Right renal pelvis (tissue), 4 donors: Measurements from ENCODE around the gene CADM2. TPM values are rescaled to one million over a fixed set of nuclear protein-coding genes. Genes with fewer than 3 reads are reported as not detected.
"Not testable (repeated sequence)": the region's sequence is repeated elsewhere in the genome, so short reads cannot be mapped to it uniquely, and the experiment has no call there.

Source experiments
- DNase-seq, 4 donors: peaks; one replicate each; pipeline ENCODE4 v3.0.0-alpha.2; 2013; ENCODE audit warnings: low read depth in 4 of 4, low spot score in 3 of 4, missing footprints in 1 of 4
- polyA plus RNA-seq, 4 donors: library from polyadenylated mRNA; unstranded; fragments of 120-200 nt; gene quantifications; one replicate each; pipeline ENCODE4 v1.2.1, GENCODE V29; 2013; ENCODE audit not compliant: insufficient read length in 4 of 4

Gene CADM2
- polyA plus RNA-seq: 1 to 10 TPM in 1 of 4 donors, under 1 TPM in 3; 0.53 to 1.0 (median 0.59) TPM

- peak; percentile 73 to 81 (median 75) for DNase-seq
Observed at GRCh38 chr3:84958495-84959469, at the start of gene CADM2. Gene CADM2, plus strand, starts transcription at chr3:84958989.

GRCh38 chr3:84918592-84918991 is 40.2 kb upstream of the CADM2 start:
- DNase-seq: not testable (repeated sequence)

- no peak for DNase-seq
Observed at GRCh38 chr3:84922682-84923081, 36.1 kb upstream of the CADM2 start.

- DNase-seq: no peak
Observed at GRCh38 chr3:84925571-84925970, 33.2 kb upstream of the CADM2 start.

DNA sequence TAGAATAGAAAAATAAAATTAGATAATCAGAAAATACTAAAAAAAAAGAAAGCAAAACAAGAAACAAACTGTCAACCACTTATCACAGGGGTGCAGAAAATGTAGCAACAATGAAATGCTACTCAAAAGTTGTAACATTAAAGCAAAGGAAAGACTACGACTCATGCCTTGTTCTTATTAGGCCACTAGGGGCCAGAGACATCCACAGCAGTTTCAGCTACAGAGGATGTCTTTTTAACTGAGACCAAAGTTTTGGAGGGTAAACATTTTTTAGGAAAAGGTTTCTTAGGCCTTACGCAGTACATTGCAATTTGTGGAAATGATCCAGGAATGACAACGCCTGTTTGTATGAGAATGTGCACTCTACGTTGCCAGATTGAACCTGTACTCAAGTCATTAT is 15.4 kb upstream of the CADM2 start:
- DNase-seq: no peak

- DNase-seq: no peak
Observed at GRCh38 chr3:84946240-84946639, 12.5 kb upstream of the CADM2 start.

DNA sequence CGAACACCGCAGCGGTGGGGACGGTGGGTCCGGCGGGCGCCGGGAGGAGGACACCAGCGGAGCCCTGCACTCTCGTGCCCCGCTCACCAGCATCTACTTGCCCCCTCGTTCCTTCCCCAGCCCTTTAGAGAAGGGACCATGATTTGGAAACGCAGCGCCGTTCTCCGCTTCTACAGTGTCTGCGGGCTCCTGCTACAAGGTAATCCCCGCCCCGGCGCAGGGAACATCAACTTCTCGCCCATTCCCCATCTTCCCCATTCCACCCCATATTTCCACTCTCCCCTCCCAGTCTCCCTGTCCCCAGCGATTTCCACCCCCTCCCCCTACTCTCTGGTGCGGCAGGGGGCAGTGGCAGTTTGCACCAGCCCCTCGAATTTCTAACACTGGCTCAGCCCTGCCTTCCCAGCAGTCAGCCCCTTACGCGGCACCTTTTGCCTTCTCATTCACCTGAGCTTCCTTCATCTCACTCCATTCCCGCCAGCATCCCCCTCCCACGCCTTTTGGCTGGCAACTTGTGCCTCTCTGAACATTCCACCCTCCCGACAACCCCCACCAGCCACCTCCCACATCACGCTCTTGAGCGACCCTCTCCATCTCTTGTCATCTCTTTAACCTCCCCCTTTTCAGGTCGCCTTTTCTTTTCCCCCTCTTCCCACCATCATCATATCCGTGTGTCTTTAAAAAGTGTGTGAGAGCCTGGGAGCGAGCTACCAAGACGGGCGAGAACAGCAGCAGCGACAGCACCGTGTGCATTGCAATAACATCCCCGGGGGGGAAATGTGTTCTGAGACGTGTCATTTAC is 882 bp downstream of the CADM2 start:
- no peak for DNase-seq

- DNase-seq: no peak
Observed at GRCh38 chr3:84960581-84960980, 1.8 kb downstream of the CADM2 start.

- no peak for DNase-seq
Observed at GRCh38 chr3:84961011-84961410, 2.2 kb downstream of the CADM2 start.

GRCh38 chr3:84961521-84962255 is 2.9 kb downstream of the CADM2 start:
- no peak for DNase-seq

- DNase-seq: no peak
Observed at GRCh38 chr3:84962415-84962814, 3.6 kb downstream of the CADM2 start.

GRCh38 chr3:84963137-84963536 is 4.3 kb downstream of the CADM2 start:
- no peak for DNase-seq

DNA sequence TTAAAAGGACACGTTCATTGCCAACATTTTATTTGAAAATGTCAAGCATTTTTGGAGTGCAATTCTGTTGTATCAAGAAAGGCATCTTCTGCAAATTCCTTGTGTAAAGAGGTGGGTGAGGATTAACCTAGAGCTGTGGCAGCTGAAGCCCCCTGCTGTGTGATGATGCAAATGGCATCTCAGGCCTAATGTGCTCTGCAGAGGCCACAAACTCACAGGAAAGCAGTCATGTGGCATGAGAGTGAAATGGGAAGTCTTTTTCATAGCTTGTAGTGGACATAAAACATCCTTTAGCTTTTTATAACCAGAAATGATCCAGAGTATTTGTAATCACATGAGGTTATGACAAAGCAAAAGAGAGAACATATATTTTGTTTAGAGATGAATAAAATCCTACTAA is 6.4 kb downstream of the CADM2 start:
- DNase-seq: no peak

DNA sequence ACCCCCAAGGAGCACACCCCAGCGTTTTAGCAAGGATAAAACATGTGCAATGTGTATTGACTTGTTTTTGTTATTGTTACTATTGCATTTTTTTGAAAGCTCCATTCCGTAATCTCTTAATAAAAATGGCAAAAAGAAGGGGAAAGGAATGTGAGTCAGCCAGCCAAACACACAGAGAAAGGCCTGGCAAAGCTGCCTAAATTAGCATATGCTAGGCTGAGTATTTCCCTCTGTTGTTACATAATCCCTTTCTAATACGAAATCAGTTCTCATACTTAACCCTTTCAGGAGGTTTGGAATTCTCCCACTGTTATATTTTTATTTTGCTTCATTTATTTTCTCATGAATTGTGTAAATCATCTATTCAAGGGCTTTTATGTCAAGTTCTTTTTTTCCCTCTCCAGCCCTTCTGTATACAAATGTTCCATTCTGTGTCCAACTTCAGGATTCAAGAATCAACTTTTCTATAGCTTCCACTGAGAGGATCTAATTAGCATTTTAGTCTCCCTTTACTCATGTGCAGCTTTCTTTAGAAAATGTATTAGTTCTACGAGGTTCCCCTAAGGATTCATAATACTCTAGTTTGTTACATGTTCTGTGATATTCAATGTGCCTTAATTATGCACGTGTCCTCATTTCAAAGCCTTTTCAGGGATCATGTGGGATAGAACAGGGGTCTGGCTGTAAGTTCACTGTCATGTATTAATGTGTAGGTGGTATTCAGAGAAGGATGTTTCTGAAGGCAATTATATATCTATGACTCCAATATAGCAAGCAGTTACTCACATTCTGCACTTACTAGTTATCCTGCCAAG is 9.2 kb downstream of the CADM2 start:
- no peak for DNase-seq

GRCh38 chr3:84968701-84969235 is 10.0 kb downstream of the CADM2 start:
- DNase-seq: no peak

- no peak for DNase-seq
Observed at GRCh38 chr3:84974347-84974746, 15.6 kb downstream of the CADM2 start.

DNA sequence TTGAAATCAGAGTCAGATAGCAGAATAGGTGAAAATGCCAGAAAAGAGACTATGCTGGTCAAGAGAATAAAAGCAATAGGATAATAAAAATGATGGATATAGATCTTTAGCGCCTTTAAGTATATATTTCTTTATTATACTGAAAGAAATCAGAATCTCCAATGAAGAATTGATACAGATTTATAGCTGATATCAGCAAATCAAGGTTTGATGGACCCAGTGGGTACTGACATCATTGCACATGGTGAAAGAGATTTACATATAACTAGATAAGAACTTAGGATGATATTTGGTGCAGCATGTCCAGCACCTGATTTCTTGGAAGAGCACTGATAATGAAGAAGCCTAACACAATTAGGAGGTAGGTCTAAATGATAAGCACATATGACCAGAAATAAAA is 18.2 kb downstream of the CADM2 start:
- no peak for DNase-seq

- DNase-seq: no peak
Observed at GRCh38 chr3:84978843-84979242, 20.1 kb downstream of the CADM2 start.

- DNase-seq: no peak
Observed at GRCh38 chr3:84980011-84980410, 21.2 kb downstream of the CADM2 start.

DNA sequence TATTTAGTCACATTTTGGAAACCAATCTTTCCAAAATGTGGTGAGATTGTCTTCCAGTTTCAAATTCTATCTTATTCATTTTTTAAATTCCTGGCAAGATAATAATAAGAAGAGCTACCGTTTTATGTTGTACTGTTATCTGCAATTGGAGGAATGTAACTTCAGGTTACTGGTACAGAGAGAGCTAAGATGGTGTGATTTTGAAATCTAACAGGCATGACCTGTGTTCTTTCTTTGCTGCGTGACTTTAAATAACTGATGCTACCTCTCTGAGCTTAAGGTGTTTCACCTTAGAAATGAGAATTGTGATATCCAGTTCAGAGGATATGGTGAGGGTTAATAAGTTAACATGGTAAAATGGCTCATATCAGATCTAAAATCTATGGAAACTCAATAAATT is 21.7 kb downstream of the CADM2 start:
- DNase-seq: no peak
